ENCODE data around the gene FILIP1L. TPM values are rescaled to one million over a fixed set of nuclear protein-coding genes. Genes with fewer than 3 reads are reported as not detected.
A peak's percentile ranks its signal among the peaks of the same experiment; 100 is the strongest.

The FILIP1L gene
- total and polyA plus RNA-seq, 12 donors, result 5.3 to 33.2 (median 17.4) TPM

- TF ChIP-seq CTCF (IDR thresholded peaks at IDR 0.05) (no peak), POLR2A (IDR thresholded peaks at IDR 0.05) (no peak)
- no peaks in the 10 kb centered on the region for H3K27me3 ChIP-seq
- no peak overlapping the region for H3K4me3 ChIP-seq
- peaks cover 12 to 18% of the 10 kb centered on the region in 2 donors for H3K4me1 ChIP-seq (replicated peaks in 1 of 2)
- H3K9me3 ChIP-seq (replicated peaks in 1 of 3), result no peaks in the 10 kb centered on the region
- 88 to 100% (median 96%) methylated on average over 1 of the region's 1 CpG for WGBS, 4 donors
- H3K27ac ChIP-seq, result no peak overlapping the region
- no peak for DNase-seq
- intact Hi-C loops (cut with DNase I), result no loop called here
- no peaks in the 10 kb centered on the region for H3K36me3 ChIP-seq (replicated peaks in 1 of 2)
These were observed 214.1 kb downstream of the FILIP1L start for GRCh38 chr3:99900248-99900647.

- 94 to 99% (median 97%) methylated on average over 3 of the region's 3 CpGs for WGBS, 4 donors
- H3K4me1 ChIP-seq (replicated peaks in 1 of 2), result peaks cover 12 to 18% of the 10 kb centered on the region in 2 donors
- no peaks in the 10 kb centered on the region for H3K27me3 ChIP-seq
- intact Hi-C loops (cut with DNase I), result no loop called here
- H3K36me3 ChIP-seq (replicated peaks in 1 of 2), result no peaks in the 10 kb centered on the region
- no peak for DNase-seq
- H3K27ac ChIP-seq, result no peak overlapping the region
- H3K9me3 ChIP-seq (replicated peaks in 1 of 3), result no peaks in the 10 kb centered on the region
- no peak overlapping the region for H3K4me3 ChIP-seq
- TF ChIP-seq CTCF (IDR thresholded peaks at IDR 0.05) (no peak), POLR2A (IDR thresholded peaks at IDR 0.05) (no peak)
These were observed 214.7 kb downstream of the FILIP1L start for GRCh38 chr3:99899603-99900002.

- intact Hi-C loops (cut with DNase I), result no loop called here
- Histone ChIP-seq H3K36me3 (replicated peaks in 1 of 2) (no peaks in the 10 kb centered on the region), H3K27me3 (no peaks in the 10 kb centered on the region), H3K4me1 (replicated peaks in 1 of 2) (peaks cover 9% of the 10 kb centered on the region in 2 donors), H3K27ac (peak overlapping the region in 2 of 5 donors; percentile 43 to 60), H3K9me3 (replicated peaks in 1 of 3) (no peaks in the 10 kb centered on the region), H3K4me3 (no peak overlapping the region)
- 79 to 87% (median 82%) methylated on average over 3 of the region's 3 CpGs for WGBS, 4 donors
- no peak for DNase-seq
- TF ChIP-seq POLR2A (IDR thresholded peaks at IDR 0.05) (no peak), CTCF (IDR thresholded peaks at IDR 0.05) (no peak)
These were observed 217.8 kb downstream of the FILIP1L start for GRCh38 chr3:99896482-99896881.

- peak in 1 of 7 donors; percentile 10 for DNase-seq
- Histone ChIP-seq H3K9me3 (replicated peaks in 1 of 3) (no peaks in the 10 kb centered on the region), H3K4me1 (replicated peaks in 1 of 2) (peaks cover 4 to 5% of the 10 kb centered on the region in 2 donors), H3K36me3 (replicated peaks in 1 of 2) (no peaks in the 10 kb centered on the region), H3K27ac (peak overlapping the region in 2 of 5 donors; percentile 43 to 62), H3K27me3 (no peaks in the 10 kb centered on the region), H3K4me3 (no peak overlapping the region)
- intact Hi-C loops (cut with DNase I), result no loop called here
- 61 to 74% (median 72%) methylated on average over 2 of the region's 2 CpGs for WGBS, 4 donors
- TF ChIP-seq CTCF (IDR thresholded peaks at IDR 0.05), result no peak
- TF ChIP-seq POLR2A (IDR thresholded peaks at IDR 0.05), result no peak
These were observed 218.4 kb downstream of the FILIP1L start for GRCh38 chr3:99895703-99896441.

All from adrenal gland (tissue), 12 donors.